Left forelimb (tissue), 1 donor: ENCODE results near the gene PPDPF.

ENCODE experiments used
- DNase-seq: peaks from one replicate; pipeline ENCODE4 v3.0.0-alpha.2; 2018; ENCODE audit warnings: low spot score

PPDPF gene

DNA sequence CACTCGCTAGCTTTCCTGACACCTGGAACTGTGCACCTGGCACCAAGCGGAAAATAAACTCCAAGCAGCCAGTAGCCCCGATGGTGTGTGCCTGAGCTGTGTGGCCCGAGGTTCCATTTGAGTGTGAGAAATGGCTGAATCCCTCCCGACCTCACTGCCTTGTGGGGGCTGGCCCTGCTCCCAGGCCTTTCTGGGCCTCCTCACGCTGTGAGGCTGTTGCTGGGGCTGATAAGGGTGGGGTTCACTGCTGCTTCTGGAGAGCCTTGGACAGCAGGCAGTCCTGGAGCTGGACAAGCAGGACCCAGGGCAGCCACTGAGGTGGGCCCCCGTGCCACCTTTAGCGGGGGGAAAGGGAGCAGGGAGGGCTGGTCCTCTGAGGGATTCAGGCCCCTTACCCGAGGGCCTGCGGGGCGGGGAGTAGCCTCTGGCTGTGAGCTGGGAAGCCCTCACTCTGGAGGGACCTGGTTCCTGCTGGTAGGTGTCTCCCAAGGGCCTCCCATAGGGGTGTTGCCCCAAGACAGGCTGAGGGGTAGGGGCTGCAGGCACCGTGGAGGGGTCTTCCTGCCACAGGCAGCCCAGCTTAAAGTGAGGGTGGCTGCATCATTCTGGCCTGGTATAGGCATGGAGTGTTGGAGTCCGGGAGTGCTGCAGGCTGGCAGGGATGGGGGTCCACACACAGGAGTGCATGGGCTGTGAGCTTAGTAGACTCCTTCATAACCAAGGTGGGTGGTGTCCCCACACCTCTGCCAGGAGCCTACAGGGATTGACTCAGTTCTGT, 1.7 kb downstream of the PPDPF start:
- DNase-seq, result no peak

- DNase-seq, result no peak
Measured at GRCh38 chr20:63522981-63523611, 2.5 kb downstream of the PPDPF start.

DNA sequence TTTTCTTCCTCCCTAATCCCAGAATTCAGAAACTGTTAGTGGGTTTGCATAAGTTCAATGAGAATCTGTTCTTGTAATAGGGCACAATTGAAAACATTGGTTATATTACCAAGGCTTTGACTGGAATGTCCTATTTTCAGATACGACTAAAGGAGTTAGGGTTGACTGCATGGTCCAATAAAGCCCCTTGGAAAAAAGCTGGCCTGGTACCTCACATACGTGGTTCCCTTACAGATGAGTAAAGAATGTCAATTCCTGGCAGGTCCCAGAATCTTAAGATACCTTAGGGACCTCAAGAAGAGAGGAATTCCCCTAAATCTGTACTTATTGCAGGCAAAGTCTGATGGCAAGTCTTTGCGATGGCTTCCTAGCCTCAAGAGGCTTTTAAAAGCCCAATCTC, 4.6 kb downstream of the PPDPF start:
- no peak for DNase-seq

- DNase-seq, result no peak
Measured at GRCh38 chr20:63525971-63526370, 5.4 kb downstream of the PPDPF start.

- DNase-seq, result no peak
Measured at GRCh38 chr20:63527184-63527583, 6.6 kb downstream of the PPDPF start.

DNA sequence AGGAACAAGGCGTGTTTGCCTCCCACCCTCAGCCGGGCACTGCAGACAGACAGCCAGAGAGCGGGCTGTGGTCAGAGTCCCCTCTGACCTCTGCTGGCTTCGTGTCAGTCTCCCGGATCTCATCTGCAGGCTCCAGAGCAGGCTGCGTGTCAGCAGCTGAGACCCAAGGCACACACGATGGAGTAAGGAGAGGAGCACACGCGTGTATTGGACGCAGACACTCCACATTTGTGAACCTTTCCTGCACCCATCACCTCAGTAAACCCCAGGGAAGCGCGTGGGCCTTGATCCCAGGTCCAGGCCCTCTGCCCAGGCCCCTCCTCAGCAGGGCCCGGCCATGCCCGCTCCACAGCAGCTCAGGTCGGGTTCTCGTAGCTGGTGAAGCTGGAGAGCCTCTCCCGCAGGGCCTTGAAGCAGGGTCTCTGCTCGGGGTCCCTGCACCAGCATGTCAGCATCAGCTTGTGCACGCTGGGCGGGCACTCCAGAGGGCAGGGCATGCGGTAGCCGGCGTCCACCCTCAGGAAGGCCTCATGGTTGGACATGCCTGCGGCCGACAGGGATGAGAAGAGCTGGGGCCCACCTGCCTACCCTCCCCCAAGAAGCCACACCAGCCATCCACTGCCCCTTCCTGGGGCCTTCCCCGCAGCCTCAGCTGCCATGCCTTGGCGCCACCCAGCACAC, 8.8 kb downstream of the PPDPF start:
- no peak for DNase-seq

GRCh38 chr20:63529861-63530787, 9.6 kb downstream of the PPDPF start:
- DNase-seq, result no peak

- no peak for DNase-seq
Measured at GRCh38 chr20:63530788-63531160, 10.2 kb downstream of the PPDPF start.

DNA sequence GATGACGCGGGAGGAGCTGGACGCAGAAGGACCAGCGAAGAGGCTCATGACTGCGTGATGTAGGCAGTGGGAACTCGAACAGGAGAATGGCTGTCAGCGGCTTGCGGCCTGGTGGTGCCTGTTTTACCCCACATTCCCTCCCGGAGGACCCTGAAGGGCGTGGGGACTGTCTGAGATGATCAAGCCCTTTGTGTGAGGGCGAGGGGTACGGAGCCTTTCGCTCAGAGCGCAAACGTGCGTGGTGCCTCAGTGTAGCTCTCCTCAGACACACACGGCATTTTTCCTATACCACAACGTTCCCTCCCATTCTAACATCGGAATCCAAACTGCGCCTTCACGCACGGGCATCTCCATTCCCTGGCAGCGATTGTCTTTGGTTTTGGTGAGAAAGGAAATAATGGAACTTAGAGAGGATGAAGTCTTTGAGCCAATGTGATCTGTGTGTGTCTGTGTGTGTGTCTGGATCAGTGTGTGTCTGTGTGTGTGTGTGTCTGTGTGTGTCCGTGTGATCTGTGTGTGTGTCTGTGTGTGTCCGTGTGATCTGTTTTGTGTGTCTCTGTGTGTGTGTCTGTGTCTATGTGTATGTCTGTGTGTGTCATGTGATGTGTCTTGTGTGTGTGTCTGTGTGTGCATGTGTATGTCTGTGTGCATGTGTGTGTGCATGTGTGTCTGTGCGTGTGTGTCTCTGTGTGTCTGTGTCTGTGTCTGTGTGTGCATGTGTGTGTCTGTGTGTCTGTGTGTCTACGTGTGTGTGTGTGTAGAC, 11.3 kb downstream of the PPDPF start:
- no peak for DNase-seq

- no peak for DNase-seq
Measured at GRCh38 chr20:63532449-63532971, 11.9 kb downstream of the PPDPF start.

DNA sequence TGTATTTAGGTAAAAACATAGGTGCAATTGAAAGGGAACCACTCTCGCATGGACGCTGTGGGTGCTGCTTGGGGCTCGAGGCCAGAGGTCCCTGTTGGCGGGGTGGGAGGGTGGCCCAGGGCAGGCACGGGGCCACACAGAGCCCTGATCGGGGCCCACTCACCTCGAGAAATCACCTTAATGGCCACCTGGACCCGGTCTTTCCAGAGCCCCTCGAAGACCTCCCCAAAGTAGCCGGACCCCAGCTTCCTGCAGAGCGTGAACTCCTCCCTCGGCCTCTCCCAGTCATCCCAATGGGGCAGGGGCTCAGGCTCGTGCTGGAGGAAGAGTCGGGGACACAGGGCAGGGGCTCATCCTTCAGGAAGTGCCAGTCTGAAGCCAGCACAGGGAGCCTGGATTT, 12.8 kb downstream of the PPDPF start:
- no peak for DNase-seq

DNA sequence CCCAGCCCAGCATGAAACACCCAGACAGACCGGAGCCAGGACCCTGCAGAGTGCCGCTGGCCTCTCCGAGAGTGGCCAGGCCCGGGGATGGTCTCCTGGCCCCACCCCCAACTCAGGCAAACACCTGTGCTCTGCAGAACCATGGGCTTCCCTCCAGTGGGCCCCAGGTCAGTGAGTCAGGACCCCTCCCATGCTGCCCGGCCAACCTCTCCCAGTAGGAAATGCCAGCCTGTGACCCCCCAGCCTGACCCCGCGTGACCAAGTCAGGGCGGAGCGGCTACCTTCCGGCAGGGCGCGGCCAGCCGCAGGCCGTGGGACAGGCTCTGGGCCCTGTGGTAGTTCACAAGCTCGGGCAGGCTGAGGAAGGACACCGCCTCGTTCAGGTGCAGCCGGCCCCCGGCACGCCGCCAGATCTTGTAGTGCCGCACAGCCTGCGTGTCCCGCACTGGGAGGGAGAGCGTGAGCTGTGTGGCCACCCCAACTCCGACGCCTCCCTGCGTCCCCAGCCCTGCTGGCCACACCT, 13.4 kb downstream of the PPDPF start:
- no peak for DNase-seq

- DNase-seq, result no peak
Measured at GRCh38 chr20:63534427-63534830, 13.9 kb downstream of the PPDPF start.

- DNase-seq, result no peak
Measured at GRCh38 chr20:63534831-63535651, 14.5 kb downstream of the PPDPF start.

DNA sequence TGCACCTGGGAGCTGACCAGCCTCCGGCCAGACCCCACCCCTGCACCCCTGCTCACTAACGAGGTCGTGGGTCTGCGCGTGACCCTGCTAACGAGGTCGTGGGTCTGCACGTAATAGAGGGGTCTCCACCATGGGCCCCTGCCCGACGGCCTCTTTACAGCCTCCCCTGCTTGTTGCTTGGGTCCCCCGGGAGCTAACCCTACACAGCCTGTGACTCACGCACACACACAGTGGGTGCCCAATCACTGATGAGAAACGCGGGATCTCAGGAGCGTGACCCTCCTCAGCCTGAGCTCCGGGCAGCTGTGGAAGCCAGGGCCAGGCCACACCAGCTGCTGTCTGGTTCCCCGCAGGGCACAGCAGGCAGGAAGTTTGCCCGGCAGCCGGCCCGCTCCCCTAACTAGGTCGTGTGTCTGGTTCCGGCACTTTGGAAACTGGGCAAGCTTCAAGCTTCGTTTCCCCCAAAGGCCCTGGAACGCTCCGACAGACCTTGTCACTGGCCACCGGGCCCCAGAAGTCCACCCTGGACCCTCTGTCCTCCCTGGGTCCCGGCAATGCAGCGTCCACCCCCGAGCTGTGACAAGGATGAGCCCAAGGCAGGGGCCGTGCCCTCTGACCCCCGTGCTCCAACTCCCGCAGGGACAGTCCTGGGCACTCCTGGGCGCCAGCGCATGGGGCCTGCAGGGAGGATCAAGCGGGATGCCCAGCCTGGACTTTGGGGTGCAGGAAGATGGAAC, 15.8 kb downstream of the PPDPF start:
- no peak for DNase-seq

GRCh38 chr20:63536997-63537524, 16.5 kb downstream of the PPDPF start, which contains the start of gene PTK6:
TSS of gene PTK6 (minus strand) at chr20:63537376. CDS start at chr20:63537314, 62 bp downstream.
- no peak for DNase-seq

DNA sequence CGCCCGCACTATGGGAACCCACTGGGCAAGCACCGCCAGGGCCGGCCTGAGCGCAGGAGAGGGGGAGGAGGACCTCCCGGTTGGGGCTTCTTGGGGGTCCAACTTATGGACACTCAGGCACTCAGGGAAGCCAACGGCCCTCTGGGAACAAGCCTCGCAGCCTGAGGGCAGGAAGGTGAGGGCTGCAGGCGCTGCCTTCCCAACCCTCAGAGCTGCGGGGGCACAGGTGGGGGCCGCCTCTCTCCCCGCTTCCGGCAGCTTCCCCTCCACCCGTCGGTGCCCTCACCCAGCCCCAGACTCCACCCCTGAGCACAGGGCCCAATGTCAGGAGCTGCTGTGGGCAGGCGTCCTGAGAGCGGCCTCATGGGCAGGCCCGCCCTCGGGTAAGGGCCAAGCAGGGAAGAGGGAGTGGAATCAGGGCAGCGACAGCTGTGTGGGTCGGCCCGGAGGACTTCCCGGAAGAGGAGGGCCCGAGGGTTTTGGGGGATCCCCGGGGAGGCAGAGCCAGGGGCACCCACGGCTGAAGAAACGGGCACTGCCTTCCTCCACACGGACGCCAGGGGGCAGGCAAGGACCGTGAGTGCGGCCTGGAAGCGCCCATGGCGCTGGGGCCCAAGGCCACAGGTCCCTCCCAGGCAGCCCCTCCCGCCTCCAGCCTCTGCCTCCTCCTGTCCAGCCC, 17.1 kb downstream of the PPDPF start:
- DNase-seq, result peak; percentile 85
